ENCODE measurements around the gene CEP164. TPM values are rescaled to one million over a fixed set of nuclear protein-coding genes. Genes with fewer than 3 reads are reported as not detected.

CEP164 gene
- total RNA-seq, 1 donor from 2014 or later = 20.3 TPM

DNA sequence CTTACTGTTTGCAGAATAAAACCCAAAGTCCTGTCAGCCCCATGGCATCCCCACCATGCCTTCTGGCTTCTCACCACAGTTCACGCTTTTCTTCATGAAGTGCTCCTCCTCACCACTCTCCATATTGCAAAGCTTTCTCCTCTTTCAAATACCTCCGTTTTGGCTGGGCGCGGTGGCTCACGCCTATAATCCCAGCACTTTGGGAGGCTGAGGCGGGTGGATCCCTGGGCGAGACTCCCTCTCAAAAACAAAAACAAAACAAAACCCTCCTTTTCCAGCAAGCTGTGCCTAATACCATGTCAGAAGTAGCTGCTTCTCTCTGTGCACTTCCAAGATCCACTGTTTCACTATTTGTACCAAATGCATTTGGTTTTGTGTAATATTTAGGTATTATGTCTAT, 18.3 kb upstream of the CEP164 start:
- TF ChIP-seq, protein P1, sequence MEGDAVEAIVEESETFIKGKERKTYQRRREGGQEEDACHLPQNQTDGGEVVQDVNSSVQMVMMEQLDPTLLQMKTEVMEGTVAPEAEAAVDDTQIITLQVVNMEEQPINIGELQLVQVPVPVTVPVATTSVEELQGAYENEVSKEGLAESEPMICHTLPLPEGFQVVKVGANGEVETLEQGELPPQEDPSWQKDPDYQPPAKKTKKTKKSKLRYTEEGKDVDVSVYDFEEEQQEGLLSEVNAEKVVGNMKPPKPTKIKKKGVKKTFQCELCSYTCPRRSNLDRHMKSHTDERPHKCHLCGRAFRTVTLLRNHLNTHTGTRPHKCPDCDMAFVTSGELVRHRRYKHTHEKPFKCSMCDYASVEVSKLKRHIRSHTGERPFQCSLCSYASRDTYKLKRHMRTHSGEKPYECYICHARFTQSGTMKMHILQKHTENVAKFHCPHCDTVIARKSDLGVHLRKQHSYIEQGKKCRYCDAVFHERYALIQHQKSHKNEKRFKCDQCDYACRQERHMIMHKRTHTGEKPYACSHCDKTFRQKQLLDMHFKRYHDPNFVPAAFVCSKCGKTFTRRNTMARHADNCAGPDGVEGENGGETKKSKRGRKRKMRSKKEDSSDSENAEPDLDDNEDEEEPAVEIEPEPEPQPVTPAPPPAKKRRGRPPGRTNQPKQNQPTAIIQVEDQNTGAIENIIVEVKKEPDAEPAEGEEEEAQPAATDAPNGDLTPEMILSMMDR (IDR thresholded peaks at IDR 0.05; ENCODE audit: insufficient read depth, low read length, severe bottlenecking) = no peak
- H3K27me3 ChIP-seq (ENCODE audit: control insufficient read depth, insufficient read depth, low read length) = no peaks in the 10 kb centered on the region
- no peak for FAIRE-seq
- DNase-seq (ENCODE audit: low read depth) = no peak
- no peak overlapping the region for H3K4me3 ChIP-seq (ENCODE audit: low read depth, low read length)
- H3K36me3 ChIP-seq (ENCODE audit: control insufficient read depth, insufficient read depth, low read length) = no peaks in the 10 kb centered on the region

DNA sequence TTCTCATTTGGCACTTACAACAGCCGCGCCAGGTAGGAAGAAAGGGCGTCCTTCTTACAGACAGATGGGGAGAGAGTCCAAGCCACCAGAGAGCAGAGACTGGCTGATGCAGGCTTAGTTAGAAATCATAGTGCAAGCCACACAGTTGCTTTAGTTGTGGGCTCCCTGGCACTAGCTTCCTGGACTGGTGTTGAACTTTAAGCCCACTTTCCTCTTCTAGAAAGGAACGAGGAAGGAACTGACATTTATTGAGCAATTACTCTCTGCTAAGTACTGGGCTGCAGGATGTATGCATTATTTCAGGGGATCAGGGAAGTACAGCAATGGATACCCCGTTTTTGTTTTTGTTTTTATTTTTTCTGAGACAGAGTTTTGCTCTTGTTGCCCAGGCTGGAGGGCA, 14.6 kb upstream of the CEP164 start:
- no peak for FAIRE-seq
- no peak for DNase-seq (ENCODE audit: low read depth)

DNA sequence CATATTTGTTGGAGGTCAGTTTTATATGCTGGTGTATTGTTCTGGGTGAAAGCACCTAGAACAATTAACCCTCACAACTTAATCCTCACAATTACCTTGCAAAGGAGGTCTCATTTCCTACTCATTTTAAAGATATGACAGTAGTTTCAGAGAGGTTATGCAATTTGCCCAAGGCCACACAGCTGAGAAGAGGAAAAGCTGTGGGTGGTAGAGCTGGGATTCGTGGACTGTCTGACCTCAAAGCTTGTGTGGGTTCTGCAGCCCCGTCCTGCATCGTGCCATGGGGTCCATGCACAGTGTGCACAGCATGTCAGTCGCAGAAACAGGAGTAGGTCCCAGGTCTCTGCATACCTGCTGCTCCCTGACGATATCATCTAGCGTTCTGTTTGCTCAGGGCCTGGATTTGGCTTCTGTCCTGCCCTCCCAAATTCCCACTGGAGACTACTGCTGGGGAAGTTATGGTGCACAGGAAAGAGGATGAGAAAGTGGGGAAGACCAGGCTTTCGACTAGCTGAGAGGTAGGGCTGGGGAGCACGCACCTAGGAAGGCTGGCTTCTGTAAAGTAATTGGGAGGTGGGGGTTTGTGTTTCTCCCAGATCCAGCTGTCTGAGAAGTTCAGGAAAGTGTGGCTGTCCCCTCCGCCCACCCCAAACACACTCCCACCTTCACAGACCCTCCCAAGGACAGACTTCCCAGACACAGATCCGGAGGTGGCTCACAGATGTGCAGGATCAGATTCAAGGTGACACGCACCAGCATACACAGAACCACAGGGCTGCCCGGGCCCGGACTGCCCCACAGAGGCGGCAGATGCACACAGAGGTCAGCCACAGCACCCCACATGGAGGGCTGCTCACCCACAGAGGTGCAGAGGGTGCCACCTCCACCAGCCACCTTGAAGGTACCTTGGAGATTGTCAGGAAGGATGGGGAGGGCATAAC, 13.6 kb upstream of the CEP164 start:
- FAIRE-seq = peak; percentile 36
- H3K36me3 ChIP-seq (ENCODE audit: control insufficient read depth, insufficient read depth, low read length) = no peaks in the 10 kb centered on the region
- TF ChIP-seq, protein P1 (IDR thresholded peaks at IDR 0.05; ENCODE audit: insufficient read depth, low read length, severe bottlenecking) = no peak
- no peak overlapping the region for H3K4me3 ChIP-seq (ENCODE audit: low read depth, low read length)
- H3K27me3 ChIP-seq (ENCODE audit: control insufficient read depth, insufficient read depth, low read length) = no peaks in the 10 kb centered on the region
- no peak for DNase-seq (ENCODE audit: low read depth)

More for the DNA sequence above, 14.6 kb upstream of the CEP164 start:
- H3K27me3 ChIP-seq (ENCODE audit: control insufficient read depth, insufficient read depth, low read length) = no peaks in the 10 kb centered on the region
- no peak overlapping the region for H3K4me3 ChIP-seq (ENCODE audit: low read depth, low read length)
- no peaks in the 10 kb centered on the region for H3K36me3 ChIP-seq (ENCODE audit: control insufficient read depth, insufficient read depth, low read length)
- TF ChIP-seq, protein P1 (IDR thresholded peaks at IDR 0.05; ENCODE audit: insufficient read depth, low read length, severe bottlenecking) = no peak

DNA sequence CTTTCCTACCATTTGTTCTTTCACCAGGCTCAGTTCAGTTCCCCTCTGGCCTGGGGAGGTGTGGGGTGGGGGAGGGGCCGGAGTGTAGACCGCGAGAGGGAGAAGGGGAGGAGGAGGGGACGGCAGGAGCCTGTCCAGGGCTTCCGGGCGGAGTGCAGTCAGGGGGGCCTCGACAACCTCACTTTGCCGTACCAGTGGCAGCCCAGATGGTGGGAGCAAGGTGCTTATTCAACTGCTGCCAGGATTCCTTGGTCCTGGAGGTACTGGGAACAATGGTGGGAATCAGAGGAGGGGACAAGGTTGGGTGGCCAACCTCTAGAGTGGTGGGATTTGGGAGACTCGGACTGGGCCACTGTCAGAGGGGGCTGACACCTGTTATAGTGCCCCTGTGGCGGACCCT, 12.8 kb upstream of the CEP164 start:
- no peaks in the 10 kb centered on the region for H3K27me3 ChIP-seq (ENCODE audit: control insufficient read depth, insufficient read depth, low read length)
- H3K4me3 ChIP-seq (ENCODE audit: low read depth, low read length) = peak overlapping the region; percentile 63
- TF ChIP-seq, protein P1 (IDR thresholded peaks at IDR 0.05; ENCODE audit: insufficient read depth, low read length, severe bottlenecking) = no peak
- DNase-seq (ENCODE audit: low read depth) (no peak), FAIRE-seq (no peak)
- H3K36me3 ChIP-seq (ENCODE audit: control insufficient read depth, insufficient read depth, low read length) = no peaks in the 10 kb centered on the region

DNA sequence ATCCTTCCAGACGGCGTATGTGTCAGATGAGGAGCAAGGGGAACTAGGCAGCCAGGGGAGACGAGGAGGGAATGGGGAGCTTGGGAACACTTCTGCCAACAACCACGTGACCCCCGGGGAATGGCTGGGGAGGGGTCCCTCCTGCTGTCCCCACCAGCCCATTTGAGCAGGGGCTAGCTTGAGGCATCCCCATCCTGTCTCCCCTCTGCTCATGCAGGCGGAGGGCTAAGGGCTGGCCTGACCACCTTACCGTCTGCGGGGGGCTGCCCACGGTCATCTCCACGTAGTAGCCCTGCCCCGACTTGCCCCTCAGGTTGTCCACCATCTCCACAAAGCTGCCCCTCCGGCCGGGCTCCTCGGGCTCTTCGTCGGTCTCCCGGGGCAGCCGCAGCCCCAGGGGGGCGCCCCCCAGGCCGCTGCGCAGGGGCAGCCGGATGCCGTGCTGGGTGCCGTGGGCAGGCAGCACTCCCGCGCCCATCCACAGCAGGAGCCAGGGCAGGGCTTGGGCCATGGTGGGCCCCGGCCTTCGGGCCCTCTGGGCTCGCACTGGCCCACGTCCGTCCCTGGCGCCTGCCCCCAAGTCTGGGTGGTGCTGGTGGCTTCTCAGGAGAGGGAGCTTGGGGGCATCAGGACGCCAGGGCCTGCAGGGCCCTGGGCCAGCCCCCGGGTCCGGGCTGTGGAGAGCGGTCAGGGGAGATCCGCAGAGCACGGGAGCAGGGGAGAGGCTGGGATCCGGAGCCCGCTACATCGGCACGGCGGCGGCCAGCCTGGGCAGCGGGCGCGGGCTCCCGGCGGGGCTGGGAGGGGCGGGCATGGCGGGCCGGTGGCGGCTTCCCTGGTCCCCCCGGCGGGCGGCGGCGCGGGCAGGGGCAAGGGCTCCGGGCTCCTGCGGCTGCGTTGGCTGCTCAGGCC, 12.1 kb upstream of the CEP164 start:
- TF ChIP-seq, protein P1 (IDR thresholded peaks at IDR 0.05; ENCODE audit: insufficient read depth, low read length, severe bottlenecking) = no peak
- H3K36me3 ChIP-seq (ENCODE audit: control insufficient read depth, insufficient read depth, low read length) = no peaks in the 10 kb centered on the region
- DNase-seq (ENCODE audit: low read depth) = no peak
- peak overlapping the region; percentile 63 for H3K4me3 ChIP-seq (ENCODE audit: low read depth, low read length)
- no peaks in the 10 kb centered on the region for H3K27me3 ChIP-seq (ENCODE audit: control insufficient read depth, insufficient read depth, low read length)
- no peak for FAIRE-seq

Measured in bronchial epithelial cell (primary cell).